GM18868 (cell line): ENCODE results near the gene SLAMF7.

Experiments used
- ATAC-seq: cut with Tn5 transposase; IDR thresholded peaks from one replicate; pipeline ENCODE4 v1.9.1; 2021; ENCODE audit warnings: mild to moderate bottlenecking, moderate library complexity; ENCODE audit not compliant: unreplicated experiment

Gene SLAMF7

DNA sequence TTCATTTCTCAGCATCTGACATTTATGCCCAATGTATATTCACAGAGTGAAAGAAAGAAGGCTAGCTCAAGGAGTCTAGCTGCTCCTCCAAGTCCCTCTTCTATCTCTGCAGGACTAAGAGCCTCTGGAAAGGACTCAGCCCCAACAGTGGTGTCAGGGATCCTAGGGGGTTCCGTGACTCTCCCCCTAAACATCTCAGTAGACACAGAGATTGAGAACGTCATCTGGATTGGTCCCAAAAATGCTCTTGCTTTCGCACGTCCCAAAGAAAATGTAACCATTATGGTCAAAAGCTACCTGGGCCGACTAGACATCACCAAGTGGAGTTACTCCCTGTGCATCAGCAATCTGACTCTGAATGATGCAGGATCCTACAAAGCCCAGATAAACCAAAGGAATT lies 60.6 kb downstream of the SLAMF7 start:
- no peak for ATAC-seq

DNA sequence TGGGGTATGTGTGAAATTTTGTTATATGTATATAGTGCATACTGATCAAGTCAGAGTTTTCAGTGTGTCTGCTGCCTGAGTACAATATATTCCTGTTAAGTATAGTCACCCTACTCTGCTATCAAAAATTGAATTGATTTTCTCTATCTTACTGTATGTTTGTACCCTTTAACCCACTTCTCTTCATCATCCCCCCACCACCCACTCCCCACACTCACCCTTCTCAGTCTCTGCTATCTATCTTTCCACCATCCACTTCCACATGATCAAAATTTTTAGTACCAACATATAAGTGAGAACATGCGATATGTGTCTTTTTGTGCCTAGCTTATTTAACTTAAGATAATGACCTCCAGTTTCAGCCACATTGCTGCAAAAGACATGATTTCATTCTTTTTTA lies 61.1 kb downstream of the SLAMF7 start:
- ATAC-seq, result no peak

DNA sequence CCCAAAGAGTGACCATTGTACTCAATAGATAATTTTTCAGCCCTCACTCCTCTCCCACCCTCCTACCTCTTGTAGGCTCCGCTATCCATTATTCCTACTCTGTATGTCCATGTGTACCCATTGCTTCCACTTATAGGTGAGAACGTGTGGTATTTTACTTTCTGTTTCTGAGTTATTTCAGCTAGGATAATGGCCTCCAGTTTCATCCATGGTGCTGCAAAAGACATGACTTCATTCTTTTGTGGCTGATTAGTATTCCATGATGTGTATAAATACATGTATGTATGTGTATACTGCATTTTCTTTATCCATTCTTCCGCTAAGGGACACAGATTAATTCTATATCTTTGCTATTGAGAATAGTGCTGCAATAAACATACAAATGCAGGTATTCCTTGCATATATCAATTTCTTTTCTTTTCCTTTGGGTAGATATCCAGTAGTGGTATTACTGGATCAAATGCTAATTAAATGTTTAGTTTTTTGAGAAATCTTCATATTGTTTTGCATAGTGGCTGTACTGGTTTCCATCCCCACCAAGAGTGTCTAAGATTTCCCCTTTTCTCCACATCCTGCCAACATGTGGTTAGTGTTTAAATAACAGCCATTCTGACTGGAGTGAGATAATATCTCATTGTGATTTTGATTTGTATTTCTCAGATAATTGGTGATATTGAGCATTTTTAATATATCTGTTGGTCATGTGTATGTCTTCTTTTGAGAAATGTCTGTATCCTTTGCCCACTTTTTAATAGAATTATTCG lies 61.8 kb downstream of the SLAMF7 start:
- ATAC-seq, result no peak

DNA sequence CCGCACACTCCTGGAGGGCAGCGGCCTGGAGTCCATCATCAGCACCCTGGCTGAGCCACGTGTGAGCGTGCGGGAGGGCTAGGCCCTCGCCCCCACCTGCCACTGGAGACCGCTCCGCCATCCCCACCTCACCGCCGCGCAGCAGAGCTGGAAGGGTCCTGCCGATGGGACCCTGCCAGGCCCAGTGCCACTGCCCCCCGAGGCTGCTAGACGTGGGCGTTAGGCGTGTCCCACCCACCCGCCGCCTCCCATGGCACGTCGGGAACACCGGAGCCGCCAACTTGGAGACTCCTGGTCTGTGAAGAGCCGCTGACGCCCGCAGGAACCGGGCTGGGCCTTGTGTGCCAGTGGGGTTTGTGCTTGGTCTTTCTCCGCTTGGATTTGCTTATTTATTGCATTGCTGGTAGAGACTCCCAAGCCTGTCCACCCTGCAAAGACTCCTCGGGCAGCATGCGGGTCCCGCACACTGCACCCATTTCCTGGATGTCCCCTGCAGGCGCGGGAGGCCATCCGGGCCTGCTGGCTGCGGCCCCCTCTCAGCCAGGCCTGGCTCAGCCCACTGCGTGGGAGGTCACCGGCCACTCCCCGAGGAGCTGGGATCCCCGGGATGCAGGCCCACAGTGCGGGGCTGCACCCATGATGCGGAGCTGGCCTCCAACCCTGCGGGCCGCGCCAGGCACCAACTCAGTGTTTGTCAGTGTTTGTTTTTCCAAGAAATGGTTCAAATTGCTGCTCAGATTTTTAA lies 63.0 kb downstream of the SLAMF7 start:
- ATAC-seq, result no peak
